ENCODE results near the gene ZNF710. TPM values are rescaled to one million over a fixed set of nuclear protein-coding genes. Genes with fewer than 3 reads are reported as not detected.
A peak's percentile ranks its signal among the peaks of the same experiment; 100 is the strongest.
"Not testable (repeated sequence)": the region's sequence is repeated elsewhere in the genome, so short reads cannot be mapped to it uniquely, and the experiment has no call there.

ZNF710 gene
- total RNA-seq, 1 donor from 2014 or later: 5.4 TPM

DNA sequence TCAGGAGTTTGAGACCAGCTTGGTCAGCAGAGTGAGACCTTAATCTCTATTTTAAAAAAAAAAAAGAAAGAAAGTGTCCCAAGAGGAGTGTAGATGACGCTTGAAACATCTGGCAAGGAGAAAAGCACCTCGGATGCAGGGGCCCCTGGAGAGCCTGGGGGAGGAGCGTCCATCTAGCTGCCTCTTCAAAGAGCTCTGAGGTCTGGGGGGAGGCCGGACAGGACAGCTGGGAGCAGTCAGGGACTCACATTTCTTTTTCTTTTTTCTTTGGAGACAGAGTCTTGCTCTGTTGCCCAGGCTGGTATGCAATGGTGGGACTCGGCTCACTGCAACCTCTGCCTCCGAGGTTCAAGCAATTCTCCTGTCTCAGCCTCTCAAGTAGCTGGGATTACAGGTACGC is 104.4 kb downstream of the ZNF710 start:
- intact Hi-C loops (cut with DNase I): no loop called here
- no peak for ATAC-seq
- DNase-seq (ENCODE audit: missing footprints): no peak

- DNase-seq (ENCODE audit: missing footprints) (no peak), ATAC-seq (peak; percentile 63)
- intact Hi-C loops (cut with DNase I): loop anchor here (1.0 kb wide), 1 partner anchor 20 kb away; no protein-coding TSS in a partner anchor
Measured at GRCh38 chr15:90106522-90107117, 105.5 kb downstream of the ZNF710 start.

DNA sequence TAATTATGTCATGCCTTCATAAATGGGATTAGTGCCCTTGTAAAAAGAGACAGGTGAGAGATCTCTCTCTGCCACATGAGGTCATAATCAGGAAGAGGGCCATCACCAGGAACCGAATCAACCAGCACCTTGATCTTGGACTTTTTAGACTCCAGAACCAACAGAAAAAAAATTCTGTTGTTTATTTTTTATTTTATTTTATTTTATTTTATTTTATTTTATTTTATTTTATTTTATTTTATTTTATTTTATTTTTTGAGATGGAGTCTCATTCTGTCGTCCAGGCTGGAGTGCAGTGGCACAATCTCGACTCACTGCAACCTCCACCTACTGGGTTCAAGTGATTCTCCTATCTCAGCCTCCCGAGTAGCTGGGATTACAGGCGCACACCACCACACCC is 106.9 kb downstream of the ZNF710 start:
- ATAC-seq; DNase-seq (ENCODE audit: missing footprints); intact Hi-C loops (cut with DNase I): not testable (repeated sequence)

DNA sequence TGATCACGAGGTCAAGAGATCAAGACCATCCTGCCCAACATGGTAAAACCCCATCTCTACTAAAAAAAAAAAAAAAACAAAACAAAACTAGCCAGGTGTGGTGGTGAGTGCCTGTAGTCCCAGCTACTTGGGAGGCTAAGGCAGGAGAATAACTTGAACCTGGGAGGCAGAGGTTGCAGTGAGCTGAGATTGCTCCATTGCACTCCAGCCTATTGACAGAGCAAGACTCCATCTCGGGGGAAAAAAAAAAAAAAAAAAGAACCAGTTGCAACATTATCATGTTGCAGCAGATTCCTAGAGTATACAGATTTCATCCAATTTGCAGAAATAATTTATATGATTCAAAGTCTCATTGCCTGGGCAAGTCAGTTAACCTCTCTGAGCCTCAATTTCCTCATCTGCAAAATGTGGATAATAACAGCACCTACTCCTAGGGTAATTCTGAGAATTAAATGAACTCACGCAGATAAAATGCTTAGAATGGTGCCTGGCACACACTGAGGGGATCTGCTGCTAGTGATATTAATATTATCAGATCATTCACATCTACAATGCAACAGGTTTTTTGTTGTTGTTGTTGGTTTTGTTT is 108.1 kb downstream of the ZNF710 start:
- ATAC-seq; DNase-seq (ENCODE audit: missing footprints); intact Hi-C loops (cut with DNase I): not testable (repeated sequence)

- DNase-seq (ENCODE audit: missing footprints): no peak
- intact Hi-C loops (cut with DNase I): no loop called here
- ATAC-seq: no peak
Measured at GRCh38 chr15:90113166-90113565, 112.0 kb downstream of the ZNF710 start.

GRCh38 chr15:90114451-90114901 is 113.4 kb downstream of the ZNF710 start:
- DNase-seq (ENCODE audit: missing footprints) (no peak), ATAC-seq (no peak)
- intact Hi-C loops (cut with DNase I): no loop called here

DNA sequence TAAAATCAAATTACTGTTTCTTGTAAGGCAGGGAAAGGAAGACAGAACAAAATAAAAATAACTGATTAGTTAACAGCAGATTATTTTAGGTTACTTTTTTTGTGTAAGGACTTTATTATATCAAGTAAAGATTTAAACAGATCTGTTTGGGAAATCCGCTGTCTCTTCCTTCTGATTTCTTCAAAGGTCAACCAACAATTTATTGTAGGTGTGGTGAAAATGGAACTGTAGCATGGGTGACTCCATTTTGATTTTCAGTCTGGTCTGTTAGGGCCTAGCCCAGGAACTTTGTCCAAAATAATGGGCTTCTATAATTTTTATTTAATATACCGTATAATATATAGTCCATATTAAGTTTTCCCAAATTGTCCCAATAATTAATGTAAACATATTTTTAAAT is 114.7 kb downstream of the ZNF710 start:
- DNase-seq (ENCODE audit: missing footprints) (no peak), ATAC-seq (no peak)
- intact Hi-C loops (cut with DNase I): no loop called here

DNA sequence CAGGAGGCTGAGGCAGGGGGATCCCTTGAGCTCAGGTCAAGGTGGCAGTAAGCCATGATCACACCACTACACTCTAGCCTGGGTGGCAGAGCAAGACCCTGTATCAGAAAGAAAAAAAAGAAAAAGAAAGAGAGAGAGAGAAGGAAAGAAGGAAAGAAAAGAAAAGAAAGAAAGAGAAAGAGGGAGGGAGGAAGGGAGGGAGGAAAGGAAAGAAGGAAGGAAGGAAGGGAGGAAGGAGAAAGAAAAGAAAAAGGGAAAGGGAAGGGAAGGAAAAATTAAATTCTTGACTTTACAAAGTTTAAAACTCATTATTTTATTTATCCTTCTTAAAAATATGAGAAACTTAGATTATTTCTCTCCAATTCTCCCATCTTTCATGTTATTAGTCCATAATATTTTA is 118.2 kb downstream of the ZNF710 start:
- DNase-seq (ENCODE audit: missing footprints): no peak
- no peak for ATAC-seq
- intact Hi-C loops (cut with DNase I): no loop called here

- ATAC-seq (no peak), DNase-seq (ENCODE audit: missing footprints) (no peak)
- intact Hi-C loops (cut with DNase I): no loop called here
Measured at GRCh38 chr15:90121086-90121485, 120.0 kb downstream of the ZNF710 start.

GRCh38 chr15:90124507-90124906 is 123.4 kb downstream of the ZNF710 start:
- intact Hi-C loops (cut with DNase I): no loop called here
- no peak for ATAC-seq
- DNase-seq (ENCODE audit: missing footprints): no peak

DNA sequence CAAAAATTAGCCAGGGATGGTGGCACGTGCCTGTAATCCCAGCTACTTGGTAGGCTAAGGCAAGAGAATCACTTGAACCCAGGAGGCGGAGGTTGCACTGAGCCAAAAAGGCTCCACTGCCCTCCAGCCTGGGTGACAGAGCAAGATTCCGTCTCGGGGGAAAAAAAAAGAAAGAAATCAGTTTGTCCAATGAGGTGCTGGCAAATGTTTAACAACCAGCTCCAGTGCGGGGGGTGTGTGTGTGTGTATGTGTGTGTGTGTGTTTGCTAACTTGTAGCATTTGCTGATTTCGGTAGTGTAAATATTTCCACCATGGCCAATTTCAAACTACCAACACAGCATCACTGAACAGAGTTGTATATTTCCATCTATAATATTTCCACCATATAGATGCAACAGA is 124.9 kb downstream of the ZNF710 start:
- DNase-seq (ENCODE audit: missing footprints) (no peak), ATAC-seq (no peak)
- intact Hi-C loops (cut with DNase I): loop anchor here (1.0 kb wide), 1 partner anchor 20 kb away; no protein-coding TSS in a partner anchor

DNA sequence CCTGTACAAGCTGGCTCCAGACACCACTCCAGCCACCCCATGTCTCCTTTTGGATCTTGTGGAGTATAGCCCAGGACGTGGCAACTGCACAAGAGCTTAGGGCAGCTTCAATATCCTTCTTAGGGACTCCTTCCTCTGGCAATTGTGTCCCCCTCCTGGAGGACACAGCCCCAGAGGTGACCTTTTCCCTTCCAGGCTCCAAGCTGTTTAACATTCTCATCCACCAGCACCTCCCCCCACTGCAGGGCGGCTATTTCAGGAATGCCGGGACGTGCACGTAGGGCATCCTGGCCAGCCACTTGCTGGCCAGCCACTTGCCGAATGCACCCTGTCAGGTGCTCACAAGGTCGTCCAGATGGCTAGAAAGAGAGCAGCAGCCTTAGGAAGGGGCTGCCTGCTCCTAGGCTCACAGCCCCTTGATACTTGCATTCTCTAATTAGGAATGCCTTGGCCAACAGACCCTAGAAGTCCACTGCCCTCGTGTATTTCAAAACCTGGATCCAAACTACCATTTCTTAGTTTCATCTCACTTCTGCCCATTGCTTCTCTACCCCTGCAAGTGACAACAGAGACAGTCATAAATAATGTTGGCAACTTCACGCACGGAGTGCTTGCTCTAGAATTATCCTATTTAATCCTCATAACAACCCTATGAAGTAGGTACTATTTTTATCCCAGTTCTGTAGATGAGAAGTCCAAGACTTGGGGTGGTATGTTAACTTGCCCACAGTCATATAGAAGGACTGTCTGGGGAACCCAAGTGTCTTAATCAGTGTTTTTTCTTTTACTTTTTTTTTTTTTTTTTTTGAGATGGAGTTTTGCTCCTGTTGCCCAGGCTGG is 125.7 kb downstream of the ZNF710 start:
- ATAC-seq: peak; percentile 93
- peak; percentile 87 for DNase-seq (ENCODE audit: missing footprints)
- intact Hi-C loops (cut with DNase I): loop anchor here (1.0 kb wide), 1 partner anchor 21 kb away; no protein-coding TSS in a partner anchor

DNA sequence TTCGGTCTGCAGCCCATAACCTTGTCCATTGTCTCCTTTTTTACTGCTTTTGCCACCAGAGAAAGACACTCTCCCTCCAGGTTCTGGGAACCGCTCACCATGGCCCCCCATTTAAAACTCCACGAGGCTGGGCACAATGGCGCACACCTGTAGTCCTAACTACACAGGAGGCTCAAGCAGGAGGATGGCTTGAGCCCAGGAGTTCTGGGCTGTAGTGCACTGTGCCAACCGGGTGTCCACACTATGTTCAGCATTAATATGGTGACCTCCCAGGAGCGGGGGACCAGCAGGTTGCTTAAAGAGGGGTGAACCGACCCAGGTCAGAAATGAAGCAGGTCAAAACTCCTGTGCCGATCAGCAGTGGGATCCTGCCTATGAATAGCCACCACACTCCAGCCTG is 129.2 kb downstream of the ZNF710 start:
- DNase-seq (ENCODE audit: missing footprints) (no peak), ATAC-seq (no peak)
- intact Hi-C loops (cut with DNase I): no loop called here

Small RNA genes within 50 kb of the gene (microRNA-seq; reads per million reads assigned to microRNA genes)
- 1.1 reads per million for gene MIR3174

Other genes starting within 250 kb of the ZNF710 start
- gene MESP2, start 225.0 kb upstream of the ZNF710 start, total RNA-seq: 0.51 TPM
- 9.4 TPM for gene ANPEP, start 186.5 kb upstream of the ZNF710 start, total RNA-seq
- gene AP3S2, start 107.3 kb upstream of the ZNF710 start, total RNA-seq: 46.9 TPM
- gene ARPIN, start 88.4 kb upstream of the ZNF710 start, total RNA-seq: 12.0 TPM
- gene IDH2, start 101.1 kb downstream of the ZNF710 start, total RNA-seq: 1,173 TPM
- 27.7 TPM for gene SEMA4B, start 200.0 kb downstream of the ZNF710 start, total RNA-seq
- gene CIB1, start 232.6 kb downstream of the ZNF710 start, total RNA-seq: 73.2 TPM
- 9.8 TPM for gene GDPGP1, start 232.9 kb downstream of the ZNF710 start, total RNA-seq
- gene TTLL13, start 248.2 kb downstream of the ZNF710 start, total RNA-seq: not detected